CD4-positive, CD25-positive, alpha-beta regulatory T cell (primary cell): ENCODE data around the gene ARL14EP. TPM values are rescaled to one million over a fixed set of nuclear protein-coding genes. Genes with fewer than 3 reads are reported as not detected.

Experiments
- ATAC-seq, 2 donors: fragments of 150-1000 bp; cut with Tn5 transposase; one replicate each; pipeline ENCODE4 v1.10.0; 2021; ENCODE audit warnings: low read depth in 2 of 2, moderate number of reproducible peaks in 2 of 2, moderate library complexity in 1 of 2
- DNase-seq, 3 donors: peaks; one replicate each; pipeline versions ENCODE4 v3.0.0 to v3.0.0-alpha.2; 2012 to 2022; ENCODE audit warnings: mixed read lengths in 1 of 3
- H3K27ac ChIP-seq: one replicate; pipeline ENCODE4 v1.7.0; 2013; ENCODE audit warnings: mild to moderate bottlenecking, low read length; ENCODE audit not compliant: insufficient read depth, poor library complexity, severe bottlenecking
- H3K27me3 ChIP-seq: one replicate; pipeline ENCODE4 v1.7.0; 2013; ENCODE audit warnings: low read length; ENCODE audit not compliant: control insufficient read depth, insufficient read depth
- H3K36me3 ChIP-seq: one replicate; pipeline ENCODE4 v1.7.0; 2013; ENCODE audit warnings: mild to moderate bottlenecking, low read length, moderate library complexity; ENCODE audit not compliant: control insufficient read depth, insufficient read depth
- H3K4me1 ChIP-seq: 2 replicates; pipeline ENCODE4 v1.7.0; 2013; ENCODE audit warnings: mild to moderate bottlenecking, low read length; ENCODE audit not compliant: insufficient read depth, control insufficient read depth, poor library complexity, severe bottlenecking
- H3K4me3 ChIP-seq: one replicate; pipeline ENCODE4 v1.7.0; 2013; ENCODE audit warnings: low read depth, mild to moderate bottlenecking, low read length, moderate library complexity
- H3K9me3 ChIP-seq, 2 experiments: 1 replicate in 1 of 2; 2 replicates in 1 of 2; pipeline ENCODE4 v1.7.0; 2013; ENCODE audit warnings: low read length in 2 of 2, mild to moderate bottlenecking in 1 of 2, moderate library complexity in 1 of 2; ENCODE audit not compliant: control insufficient read depth in 2 of 2
- H3K27ac Mint-ChIP-seq, 3 donors: one replicate each; pipeline ENCODE4 v1.8.0; 2020 to 2022; ENCODE audit warnings: mild to moderate bottlenecking in 3 of 3, mixed read lengths in 3 of 3, moderate library complexity in 2 of 3
- H3K27me3 Mint-ChIP-seq: one replicate; pipeline ENCODE4 v1.8.0; 2022; ENCODE audit warnings: mild to moderate bottlenecking, mixed read lengths
- H3K36me3 Mint-ChIP-seq: one replicate; pipeline ENCODE4 v1.8.0; 2020; ENCODE audit warnings: mixed read lengths
- H3K4me1 Mint-ChIP-seq, 4 donors: one replicate each; pipeline ENCODE4 v1.8.0; 2020 to 2022; ENCODE audit warnings: mixed read lengths in 4 of 4, mild to moderate bottlenecking in 1 of 4
- H3K4me3 Mint-ChIP-seq, 4 donors: one replicate each; pipeline ENCODE4 v1.8.0; 2020 to 2022; ENCODE audit warnings: mild to moderate bottlenecking in 4 of 4, mixed read lengths in 4 of 4, moderate library complexity in 3 of 4
- H3K9me3 Mint-ChIP-seq, 7 donors: one replicate each; pipeline ENCODE4 v1.8.0; 2020 to 2022; ENCODE audit warnings: mixed read lengths in 7 of 7, mild to moderate bottlenecking in 3 of 7, moderate library complexity in 2 of 7
- polyA plus RNA-seq, 4 donors: library from polyadenylated mRNA; unstranded; fragments of 300-500 nt; fragmentation: Illumina TruSeq; gene quantifications; one replicate each; pipeline ENCODE4 v1.2.3, GENCODE V29; 2021
- total RNA-seq: library from RNA; stranded (reverse); gene quantifications from one replicate; pipeline ENCODE4 v1.2.3, GENCODE V29; 2022

The ARL14EP gene
- total and polyA plus RNA-seq, 5 donors from 2014 or later = 23.3 to 82.1 (median 60.5) TPM

GRCh38 chr11:30328681-30329080, 5.8 kb downstream of the ARL14EP start:
- Mint-ChIP-seq H3K27me3 (no peaks in the 10 kb centered on the region), H3K27ac (no peak overlapping the region), H3K36me3 (peaks cover 13% of the 10 kb centered on the region), H3K4me3 (peak overlapping the region in 2 of 4 donors; percentile 50 to 71), H3K4me1 (peaks cover 32 to 75% (median 52%) of the 10 kb centered on the region in 4 donors), H3K9me3 (no peaks in the 10 kb centered on the region)
- Histone ChIP-seq H3K4me3 (peak overlapping the region; percentile 27), H3K27me3 (no peaks in the 10 kb centered on the region), H3K9me3 (no peaks in the 10 kb centered on the region), H3K27ac (no peak overlapping the region), H3K4me1 (peaks cover 43% of the 10 kb centered on the region), H3K36me3 (peaks cover 32% of the 10 kb centered on the region)
- DNase-seq = no peak
- no peak for ATAC-seq

GRCh38 chr11:30329150-30329940, 6.4 kb downstream of the ARL14EP start:
- ATAC-seq (no peak), DNase-seq (no peak)
- Mint-ChIP-seq H3K36me3 (peaks cover 17% of the 10 kb centered on the region), H3K27ac (peak overlapping the region in 2 of 3 donors; percentile 18 to 54), H3K27me3 (no peaks in the 10 kb centered on the region), H3K4me3 (peak overlapping the region in 1 of 4 donors; percentile 19), H3K4me1 (peaks cover 34 to 71% (median 50%) of the 10 kb centered on the region in 4 donors), H3K9me3 (no peaks in the 10 kb centered on the region)
- H3K4me3 ChIP-seq = peak overlapping the region; percentile 27
- peaks cover 36% of the 10 kb centered on the region for H3K4me1 ChIP-seq
- H3K27me3 ChIP-seq = no peaks in the 10 kb centered on the region
- H3K36me3 ChIP-seq = peaks cover 39% of the 10 kb centered on the region
- no peaks in the 10 kb centered on the region for H3K9me3 ChIP-seq
- no peak overlapping the region for H3K27ac ChIP-seq

GRCh38 chr11:30333405-30333804, 10.5 kb downstream of the ARL14EP start:
- Histone ChIP-seq H3K4me1 (peaks cover 4% of the 10 kb centered on the region), H3K36me3 (peaks cover 75% of the 10 kb centered on the region), H3K27ac (no peak overlapping the region), H3K27me3 (no peaks in the 10 kb centered on the region), H3K9me3 (no peaks in the 10 kb centered on the region), H3K4me3 (no peak overlapping the region)
- no peaks in the 10 kb centered on the region for H3K9me3 Mint-ChIP-seq
- peaks cover 38% of the 10 kb centered on the region for H3K36me3 Mint-ChIP-seq
- H3K27me3 Mint-ChIP-seq = no peaks in the 10 kb centered on the region
- H3K27ac Mint-ChIP-seq = peak overlapping the region in 2 of 3 donors; percentile 11 to 70
- DNase-seq = peak in 1 of 3 donors; percentile 41
- no peak overlapping the region for H3K4me3 Mint-ChIP-seq
- H3K4me1 Mint-ChIP-seq = peaks cover 16 to 36% (median 28%) of the 10 kb centered on the region in 4 donors
- ATAC-seq = no peak

GRCh38 chr11:30342736-30343166, 19.8 kb downstream of the ARL14EP start:
- H3K4me1 ChIP-seq = no peaks in the 10 kb centered on the region
- H3K9me3 ChIP-seq = no peaks in the 10 kb centered on the region
- Mint-ChIP-seq H3K9me3 (peaks cover 0 to 3% (median 0%) of the 10 kb centered on the region in 7 donors), H3K4me3 (no peak overlapping the region), H3K27ac (no peak overlapping the region), H3K36me3 (peaks cover 6% of the 10 kb centered on the region), H3K27me3 (no peaks in the 10 kb centered on the region), H3K4me1 (peaks cover 0 to 11% (median 5%) of the 10 kb centered on the region in 4 donors)
- DNase-seq = no peak
- ATAC-seq = peak; percentile 37 to 60
- H3K27ac ChIP-seq = no peak overlapping the region
- H3K36me3 ChIP-seq = peaks cover 15% of the 10 kb centered on the region
- H3K27me3 ChIP-seq = no peaks in the 10 kb centered on the region
- H3K4me3 ChIP-seq = no peak overlapping the region

GRCh38 chr11:30344085-30344484, 21.2 kb downstream of the ARL14EP start:
- Histone ChIP-seq H3K27ac (no peak overlapping the region), H3K27me3 (no peaks in the 10 kb centered on the region), H3K4me1 (no peaks in the 10 kb centered on the region), H3K9me3 (no peaks in the 10 kb centered on the region), H3K4me3 (no peak overlapping the region), H3K36me3 (peaks cover 10% of the 10 kb centered on the region)
- H3K27ac Mint-ChIP-seq = no peak overlapping the region
- no peak for DNase-seq
- no peaks in the 10 kb centered on the region for H3K27me3 Mint-ChIP-seq
- peaks cover 4% of the 10 kb centered on the region for H3K36me3 Mint-ChIP-seq
- ATAC-seq = no peak
- H3K4me1 Mint-ChIP-seq = peaks cover 0 to 11% (median 5%) of the 10 kb centered on the region in 4 donors
- peaks cover 0 to 3% (median 0%) of the 10 kb centered on the region in 7 donors for H3K9me3 Mint-ChIP-seq
- no peak overlapping the region for H3K4me3 Mint-ChIP-seq

DNA sequence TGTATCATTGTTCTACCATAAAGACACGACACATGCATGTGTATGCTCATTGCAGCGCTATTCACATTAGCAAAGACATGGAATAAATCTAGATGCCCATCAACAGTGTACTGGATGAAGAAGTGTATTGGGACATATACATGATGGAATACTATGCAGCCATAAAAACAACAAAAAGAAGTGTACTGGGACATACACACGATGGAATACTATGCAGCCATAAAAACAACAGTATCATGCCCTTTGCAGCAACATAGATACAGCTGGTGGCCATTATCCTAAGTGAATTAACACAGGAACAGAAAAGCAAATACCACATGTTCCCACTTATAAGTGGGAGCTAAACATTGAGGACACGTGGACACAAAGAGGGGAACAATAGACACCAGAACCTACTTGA, 22.7 kb downstream of the ARL14EP start:
- peaks cover 0 to 14% (median 5%) of the 10 kb centered on the region in 4 donors for H3K4me1 Mint-ChIP-seq
- H3K4me3 Mint-ChIP-seq = no peak overlapping the region
- peaks cover 0 to 3% (median 0%) of the 10 kb centered on the region in 7 donors for H3K9me3 Mint-ChIP-seq
- no peak overlapping the region for H3K27ac Mint-ChIP-seq
- no peak for ATAC-seq
- DNase-seq = no peak
- H3K9me3 ChIP-seq = no peaks in the 10 kb centered on the region
- H3K4me3 ChIP-seq = no peak overlapping the region
- H3K36me3 ChIP-seq = peaks cover 4% of the 10 kb centered on the region
- H3K36me3 Mint-ChIP-seq = peaks cover under 1% of the 10 kb centered on the region
- H3K27me3 Mint-ChIP-seq = peaks cover 3% of the 10 kb centered on the region
- no peak overlapping the region for H3K27ac ChIP-seq
- no peaks in the 10 kb centered on the region for H3K27me3 ChIP-seq
- no peaks in the 10 kb centered on the region for H3K4me1 ChIP-seq

DNA sequence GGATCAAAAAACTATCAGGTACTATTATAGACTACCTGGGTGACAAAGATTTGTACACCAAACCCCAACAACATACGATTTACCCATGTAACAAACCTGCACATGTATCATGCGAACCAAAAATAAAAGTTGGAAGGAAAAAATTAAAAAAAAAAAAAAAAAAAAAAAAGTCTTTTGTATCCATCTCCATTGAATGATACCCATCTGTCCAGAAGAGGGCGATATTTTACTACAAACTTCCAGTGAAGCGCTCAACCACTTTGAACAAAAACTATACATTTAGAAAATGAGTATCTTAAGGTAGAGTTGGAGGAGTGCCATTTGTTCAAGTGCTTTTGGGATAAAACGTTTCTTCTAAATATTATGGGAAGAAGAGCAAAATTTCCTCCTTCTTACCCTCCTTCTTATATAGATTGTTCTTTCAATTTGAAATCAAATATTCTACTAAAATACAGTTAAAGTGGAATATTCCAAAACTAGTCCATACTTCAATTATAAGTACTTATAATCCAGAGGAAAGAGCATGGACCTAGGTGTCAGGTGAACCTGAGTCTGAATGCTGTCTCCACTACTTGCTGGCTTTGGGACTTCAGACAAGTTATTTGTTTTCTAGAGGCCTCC, 23.3 kb downstream of the ARL14EP start:
- no peak for ATAC-seq
- H3K9me3 ChIP-seq = no peaks in the 10 kb centered on the region
- H3K27me3 ChIP-seq = no peaks in the 10 kb centered on the region
- H3K4me3 ChIP-seq = no peak overlapping the region
- Mint-ChIP-seq H3K4me1 (peaks cover 0 to 14% (median 5%) of the 10 kb centered on the region in 4 donors), H3K36me3 (no peaks in the 10 kb centered on the region), H3K4me3 (no peak overlapping the region), H3K9me3 (peaks cover 0 to 3% (median 0%) of the 10 kb centered on the region in 7 donors), H3K27ac (no peak overlapping the region), H3K27me3 (peaks cover 8% of the 10 kb centered on the region)
- no peak overlapping the region for H3K27ac ChIP-seq
- no peaks in the 10 kb centered on the region for H3K36me3 ChIP-seq
- DNase-seq = peak in 2 of 3 donors; percentile 38 to 66
- no peaks in the 10 kb centered on the region for H3K4me1 ChIP-seq
